HT-29 (cell line): ENCODE measurements around the gene PPP4R3A. TPM values are rescaled to one million over a fixed set of nuclear protein-coding genes. Genes with fewer than 3 reads are reported as not detected.
"Not testable (repeated sequence)": the region's sequence is repeated elsewhere in the genome, so short reads cannot be mapped to it uniquely, and the experiment has no call there.

Experiments used
- DNase-seq: peaks from one replicate; pipeline ENCODE4 v3.0.0-alpha.2; 2015; ENCODE audit warnings: low spot score
- small RNA-seq: library from RNA; depleted of rRNA; stranded (forward); fragments of <200 nt; gene quantifications from one replicate; pipeline ENCODE3, GENCODE V24; 2014
- total RNA-seq: library from RNA; depleted of rRNA; stranded (reverse); fragments of >200 nt; shearing (Covaris generic); gene quantifications from 2 replicates; pipeline ENCODE4 v1.2.3, GENCODE V29; 2014; rRNA removed

Gene PPP4R3A
- total RNA-seq, 1 experiment from 2014 or later, result 27.8 TPM

DNA sequence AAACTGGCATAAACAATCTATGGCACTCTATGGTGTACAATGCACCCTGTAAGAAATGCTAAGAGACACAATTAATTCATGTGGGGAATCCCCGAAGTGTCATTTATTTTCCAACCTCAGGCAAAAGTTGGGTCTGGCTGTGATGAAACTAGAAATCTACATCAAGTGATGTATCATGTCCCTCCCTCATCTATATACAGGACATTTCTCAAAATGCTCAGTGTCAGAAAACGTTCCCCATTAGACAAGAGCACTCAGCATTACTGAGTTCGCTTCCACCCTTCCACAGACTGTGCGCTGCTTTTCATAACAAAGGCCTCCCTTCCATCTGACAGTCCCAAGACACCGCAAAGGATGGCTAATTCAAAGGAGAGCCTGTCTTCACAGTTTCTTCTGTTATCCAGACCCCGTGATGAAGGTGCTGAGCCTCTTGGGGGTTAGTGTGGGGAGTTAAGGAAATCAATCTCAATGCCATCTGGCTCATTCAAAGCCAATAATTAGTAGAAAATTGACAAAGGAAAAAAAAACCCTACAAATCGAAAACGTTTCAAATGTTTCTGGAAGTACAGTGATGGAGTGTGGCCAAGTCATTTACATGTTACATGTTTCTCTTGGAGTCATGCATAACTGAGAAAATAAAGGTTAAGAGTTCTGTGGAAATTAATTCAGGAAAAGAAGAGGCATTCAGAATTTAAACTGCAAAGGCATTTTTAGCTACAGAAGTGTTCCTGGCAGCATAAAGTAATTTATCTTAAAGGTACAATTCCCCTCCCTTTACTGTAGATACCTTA is 100.0 kb downstream of the PPP4R3A start:
- no peak for DNase-seq

DNA sequence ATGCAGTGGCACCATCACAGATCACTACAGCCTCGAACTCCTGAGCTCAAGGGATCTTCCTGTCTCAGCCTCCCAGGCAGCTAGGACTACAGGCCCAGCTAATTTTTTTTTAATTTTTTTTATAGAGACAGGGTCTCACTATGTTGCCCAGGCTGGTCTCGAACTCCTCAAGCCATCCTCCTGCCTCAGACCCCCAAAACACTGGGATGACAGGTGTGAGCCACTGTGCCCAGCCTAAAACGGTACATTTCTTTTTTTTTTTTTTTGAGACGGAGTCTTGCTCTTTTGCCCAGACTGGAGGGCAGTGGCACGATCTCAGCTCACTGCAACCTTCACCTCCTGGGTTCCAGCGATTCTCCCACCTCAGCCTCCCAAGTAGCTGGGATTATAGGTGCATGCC is 100.9 kb downstream of the PPP4R3A start:
- not testable (repeated sequence) for DNase-seq

Small RNAs within 50 kb of the gene (small RNA-seq; reads per million reads assigned to genes)
- gene AL133373.1, result not detected

Other genes with a start within 250 kb of the PPP4R3A start
- gene CCDC88C, start 92.5 kb downstream of the PPP4R3A start, total RNA-seq, result 41.7 and 45.3 TPM in 2 replicates
- 0.03 and 0.61 TPM in 2 replicates for gene CATSPERB, start 221.8 kb upstream of the PPP4R3A start, total RNA-seq